Right lobe of liver (tissue), 6 donors: Measurements from ENCODE around the gene ELAVL4. TPM values are rescaled to one million over a fixed set of nuclear protein-coding genes. Genes with fewer than 3 reads are reported as not detected.

Source experiments
- ATAC-seq, 4 donors: fragments of 200-7000 bp; cut with Tn5 transposase; one replicate each; pipeline ENCODE4 v1.9.1; 2020; ENCODE audit warnings: mild to moderate bottlenecking in 4 of 4, moderate library complexity in 4 of 4
- DNase-seq, 3 donors: peaks; one replicate each; pipeline ENCODE4 v3.0.0-alpha.2; 2020
- H3K27ac ChIP-seq, 3 donors: fragments of 200-600 bp; one replicate each; pipeline ENCODE4 v1.8.0; 2022
- H3K27me3 ChIP-seq, 2 donors: fragments of 200-600 bp; one replicate each; pipeline ENCODE4 v1.8.0; 2022
- H3K36me3 ChIP-seq, 4 donors: fragments of 200-600 bp; sonication (generic) in 1 of 4; one replicate each; pipeline versions ENCODE4 v1.5.1 to v1.8.0; 2017 to 2022; ENCODE audit warnings: control low read depth in 1 of 4
- H3K4me1 ChIP-seq, 4 donors: fragments of 200-600 bp; sonication (generic) in 1 of 4; one replicate each; pipeline versions ENCODE4 v1.5.1 to v1.8.0; 2017 to 2022; ENCODE audit warnings: control low read depth in 1 of 4
- H3K4me3 ChIP-seq, 3 donors: fragments of 200-600 bp; one replicate each; pipeline ENCODE4 v1.8.0; 2022
- H3K9me3 ChIP-seq, 4 donors: fragments of 200-600 bp; sonication (generic) in 1 of 4; one replicate each; pipeline versions ENCODE4 v1.5.1 to v1.8.0; 2017 to 2022; ENCODE audit warnings: control low read depth in 1 of 4
- POLR2A ChIP-seq: fragments of 450-650 bp; IDR thresholded peaks from one replicate; pipeline ENCODE4 v1.6.1; 2017; ENCODE audit warnings: antibody characterized with exemption, mild to moderate bottlenecking
- WGBS: methylation state at CpG from one replicate; pipeline ENCODE4 v1.1.6; 2018; ENCODE audit warnings: low coverage, low lambda C conversion rate; ENCODE audit not compliant: insufficient coverage; ENCODE audit errors: missing lambda C conversion rate; 5-methylcytosine and 5-hydroxymethylcytosine counted together
- intact Hi-C, 2 donors: fragments of 100-400 bp; cut with DNase I; formaldehyde crosslinking; loops; one replicate each; pipeline versions ENCODE4 v1.11.2 to v1.14.1; 2022
- total RNA-seq, 6 experiments: library from RNA; depleted of rRNA in 2 of 6; stranded (reverse); fragments of >200 nt in 2 of 6; fragmentation: NEBNext Ultra II Directional in 3 of 6; extraction: Animal tissue kit (Norgen Biotek cat#: 25700) in 3 of 6; gene quantifications; one replicate each; pipeline versions ENCODE4 v1.1.0 to v1.2.4, GENCODE V29; 2016 to 2023
- TF ChIP-seq, protein P1 (sequence below), 4 donors: fragments of 200-600 bp in 3 of 4; fragments of 450-650 bp in 1 of 4; IDR thresholded peaks; one replicate each; pipeline versions ENCODE4 v1.5.1 to v1.8.0; 2016 to 2022; ENCODE audit warnings: antibody characterized with exemption in 4 of 4, mild to moderate bottlenecking in 2 of 4
- donor health status: DM: no; HTN: yes; CAD: no.
- donor health status: DM: no; HTN: no; CAD: no.
- donor health status: DM: no; HTN: no; CAD: no.
- donor health status: DM: no; HTN: yes; CAD: no.
- donor health status: DM: no; HTN: yes; CAD: no.

ELAVL4 gene
- total RNA-seq, 6 experiments from 2014 or later: 0.19 to 0.66 (median 0.37) TPM; not detected in 3

DNA sequence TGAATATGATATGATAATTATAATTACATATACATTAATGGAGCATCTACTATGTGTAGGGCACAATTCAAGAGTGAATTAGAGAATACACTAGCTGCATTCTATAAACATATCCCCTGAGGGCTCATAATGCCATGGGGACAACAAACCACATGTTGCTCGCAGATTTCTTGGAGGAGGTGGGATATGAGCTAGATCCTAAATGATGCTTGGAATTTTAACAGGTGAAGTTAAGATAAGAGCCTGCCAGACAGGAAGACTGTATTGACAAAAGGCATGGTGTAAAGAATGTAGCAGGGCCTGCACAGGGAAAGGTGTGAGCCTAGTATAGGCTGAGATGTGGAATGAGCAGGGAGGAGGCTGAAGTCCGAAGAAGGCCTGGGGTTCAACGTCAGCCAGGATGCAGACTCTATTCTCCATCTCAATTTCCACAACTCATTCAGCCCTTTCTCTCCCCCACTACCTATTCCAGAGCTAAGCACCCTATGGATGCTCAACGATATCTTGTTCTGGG is 120.2 kb downstream of the ELAVL4 start:
- H3K4me1 ChIP-seq: no peaks in the 10 kb centered on the region
- ATAC-seq (no peak), DNase-seq (no peak)
- no peaks in the 10 kb centered on the region for H3K9me3 ChIP-seq
- H3K4me3 ChIP-seq: no peak overlapping the region
- H3K27ac ChIP-seq: no peak overlapping the region
- intact Hi-C loops: no loop called here
- 77% methylated on average over 3 of the region's 4 CpGs for WGBS
- TF ChIP-seq, protein P1, sequence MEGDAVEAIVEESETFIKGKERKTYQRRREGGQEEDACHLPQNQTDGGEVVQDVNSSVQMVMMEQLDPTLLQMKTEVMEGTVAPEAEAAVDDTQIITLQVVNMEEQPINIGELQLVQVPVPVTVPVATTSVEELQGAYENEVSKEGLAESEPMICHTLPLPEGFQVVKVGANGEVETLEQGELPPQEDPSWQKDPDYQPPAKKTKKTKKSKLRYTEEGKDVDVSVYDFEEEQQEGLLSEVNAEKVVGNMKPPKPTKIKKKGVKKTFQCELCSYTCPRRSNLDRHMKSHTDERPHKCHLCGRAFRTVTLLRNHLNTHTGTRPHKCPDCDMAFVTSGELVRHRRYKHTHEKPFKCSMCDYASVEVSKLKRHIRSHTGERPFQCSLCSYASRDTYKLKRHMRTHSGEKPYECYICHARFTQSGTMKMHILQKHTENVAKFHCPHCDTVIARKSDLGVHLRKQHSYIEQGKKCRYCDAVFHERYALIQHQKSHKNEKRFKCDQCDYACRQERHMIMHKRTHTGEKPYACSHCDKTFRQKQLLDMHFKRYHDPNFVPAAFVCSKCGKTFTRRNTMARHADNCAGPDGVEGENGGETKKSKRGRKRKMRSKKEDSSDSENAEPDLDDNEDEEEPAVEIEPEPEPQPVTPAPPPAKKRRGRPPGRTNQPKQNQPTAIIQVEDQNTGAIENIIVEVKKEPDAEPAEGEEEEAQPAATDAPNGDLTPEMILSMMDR (IDR thresholded peaks at IDR 0.05): no peak
- no peak for TF ChIP-seq POLR2A
- no peaks in the 10 kb centered on the region for H3K36me3 ChIP-seq
- no peaks in the 10 kb centered on the region for H3K27me3 ChIP-seq

DNA sequence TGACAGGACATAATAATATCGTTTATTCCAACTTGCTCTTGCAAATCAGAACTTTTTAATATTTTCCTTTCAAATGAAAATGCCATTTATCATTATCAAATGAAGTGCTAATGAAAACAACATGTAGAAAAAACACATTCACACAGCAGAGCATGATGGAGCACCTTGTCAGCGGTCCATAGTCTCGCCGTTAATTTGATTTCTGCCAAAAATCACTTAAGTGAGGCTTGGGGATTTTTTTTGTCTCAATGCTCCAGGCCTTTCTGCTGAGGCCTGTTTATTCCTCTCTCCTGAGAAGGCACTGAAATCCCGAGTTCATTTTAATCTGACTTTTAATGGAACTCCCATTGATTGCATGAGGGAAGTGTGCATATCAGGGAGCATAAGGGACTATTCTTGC is 122.5 kb downstream of the ELAVL4 start:
- H3K9me3 ChIP-seq: no peaks in the 10 kb centered on the region
- 80% methylated on average over 5 of the region's 5 CpGs for WGBS

DNA sequence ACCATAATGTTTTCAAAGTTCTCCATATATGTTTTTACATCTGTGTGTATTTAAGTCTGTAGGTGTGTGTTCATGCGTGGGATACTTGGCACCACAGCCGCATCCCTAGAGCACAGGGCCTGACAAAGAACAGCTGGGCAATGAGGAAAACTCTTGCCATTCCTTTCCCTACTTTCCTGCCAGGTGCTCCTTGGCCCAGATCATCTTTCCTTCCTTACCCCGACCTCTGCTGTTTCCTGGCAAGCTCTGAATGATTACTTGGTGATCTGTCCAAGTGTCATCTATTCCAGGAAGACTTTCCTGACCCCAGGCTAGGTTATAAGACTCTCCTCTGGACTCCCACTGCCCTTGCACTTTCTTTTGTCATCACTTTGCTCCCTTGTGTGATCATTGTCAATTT is 123.6 kb downstream of the ELAVL4 start:
- TF ChIP-seq, protein P1 (IDR thresholded peaks at IDR 0.05): no peak
- TF ChIP-seq POLR2A: no peak
- Histone ChIP-seq H3K4me1 (no peaks in the 10 kb centered on the region), H3K4me3 (no peak overlapping the region), H3K9me3 (no peaks in the 10 kb centered on the region), H3K27me3 (no peaks in the 10 kb centered on the region), H3K36me3 (no peaks in the 10 kb centered on the region), H3K27ac (no peak overlapping the region)
- DNase-seq: no peak
- intact Hi-C loops: no loop called here
- ATAC-seq: no peak
- WGBS: 67% methylated on average over 3 of the region's 3 CpGs

More for the DNA sequence above, 122.5 kb downstream of the ELAVL4 start:
- H3K36me3 ChIP-seq: no peaks in the 10 kb centered on the region
- intact Hi-C loops: no loop called here
- DNase-seq (no peak), ATAC-seq (no peak)
- H3K4me3 ChIP-seq: no peak overlapping the region
- H3K27me3 ChIP-seq: no peaks in the 10 kb centered on the region
- TF ChIP-seq, protein P1 (IDR thresholded peaks at IDR 0.05): no peak
- TF ChIP-seq POLR2A: no peak
- no peaks in the 10 kb centered on the region for H3K4me1 ChIP-seq
- no peak overlapping the region for H3K27ac ChIP-seq

DNA sequence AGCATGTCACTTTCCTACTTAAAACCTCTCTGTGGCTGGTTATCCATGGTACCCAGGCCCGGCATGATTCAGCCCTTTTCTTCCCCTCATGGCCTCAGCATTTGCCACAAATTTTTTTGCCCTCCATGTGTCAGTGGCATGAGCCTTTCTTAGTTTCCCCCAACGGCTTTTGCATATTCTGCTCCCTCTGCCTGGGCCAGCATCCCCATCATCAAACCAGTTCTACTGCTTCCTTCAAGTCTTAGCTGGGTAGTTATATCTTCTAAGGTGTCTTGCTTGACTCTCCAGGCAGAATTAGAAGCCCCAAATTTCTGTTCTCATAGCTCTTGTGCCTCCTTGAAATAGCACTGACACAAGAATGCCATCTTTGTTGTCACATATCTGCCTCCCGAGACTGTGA is 127.9 kb downstream of the ELAVL4 start:
- Histone ChIP-seq H3K27ac (no peak overlapping the region), H3K4me3 (no peak overlapping the region), H3K27me3 (no peaks in the 10 kb centered on the region), H3K9me3 (no peaks in the 10 kb centered on the region), H3K4me1 (no peaks in the 10 kb centered on the region), H3K36me3 (no peaks in the 10 kb centered on the region)
- ATAC-seq: no peak
- no peak for DNase-seq
- intact Hi-C loops: no loop called here
- WGBS: 66% methylated on average over 3 of the region's 3 CpGs
- TF ChIP-seq, protein P1 (IDR thresholded peaks at IDR 0.05): no peak
- TF ChIP-seq POLR2A: no peak

DNA sequence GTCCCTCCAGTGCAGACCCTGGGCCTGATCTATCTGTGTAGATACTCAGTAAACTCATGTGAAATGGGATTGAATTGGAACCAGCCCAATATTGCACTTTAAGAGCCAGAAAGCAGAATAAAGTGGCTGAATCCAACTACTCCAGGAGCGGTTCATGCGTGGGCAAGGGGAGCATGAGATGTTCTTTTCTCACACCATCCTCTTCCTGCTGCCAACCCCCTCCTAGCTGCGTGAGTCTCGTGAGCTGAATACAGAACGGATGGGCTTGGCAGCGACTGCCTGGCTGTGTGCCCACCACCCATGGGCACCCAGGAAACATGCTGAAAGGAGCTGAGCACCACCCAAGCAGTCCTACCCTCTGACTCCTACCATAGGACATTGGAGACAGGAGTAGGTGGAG is 128.3 kb downstream of the ELAVL4 start:
- Histone ChIP-seq H3K27ac (no peak overlapping the region), H3K27me3 (no peaks in the 10 kb centered on the region), H3K9me3 (no peaks in the 10 kb centered on the region), H3K4me1 (no peaks in the 10 kb centered on the region), H3K36me3 (no peaks in the 10 kb centered on the region), H3K4me3 (no peak overlapping the region)
- intact Hi-C loops: no loop called here
- 93% methylated on average over 2 of the region's 6 CpGs for WGBS
- TF ChIP-seq, protein P1 (IDR thresholded peaks at IDR 0.05): no peak
- no peak for TF ChIP-seq POLR2A
- DNase-seq: no peak
- no peak for ATAC-seq
